ENCODE measurements around the gene EMP3. TPM values are rescaled to one million over a fixed set of nuclear protein-coding genes. Genes with fewer than 3 reads are reported as not detected.
A peak's percentile ranks its signal among the peaks of the same experiment; 100 is the strongest.

The EMP3 gene
- total and polyA plus RNA-seq, 2 of the 13 experiments (the other 11 are each of a cell fraction or from before 2014, with no cell fraction given): 2.2 to 7.8 TPM

DNA sequence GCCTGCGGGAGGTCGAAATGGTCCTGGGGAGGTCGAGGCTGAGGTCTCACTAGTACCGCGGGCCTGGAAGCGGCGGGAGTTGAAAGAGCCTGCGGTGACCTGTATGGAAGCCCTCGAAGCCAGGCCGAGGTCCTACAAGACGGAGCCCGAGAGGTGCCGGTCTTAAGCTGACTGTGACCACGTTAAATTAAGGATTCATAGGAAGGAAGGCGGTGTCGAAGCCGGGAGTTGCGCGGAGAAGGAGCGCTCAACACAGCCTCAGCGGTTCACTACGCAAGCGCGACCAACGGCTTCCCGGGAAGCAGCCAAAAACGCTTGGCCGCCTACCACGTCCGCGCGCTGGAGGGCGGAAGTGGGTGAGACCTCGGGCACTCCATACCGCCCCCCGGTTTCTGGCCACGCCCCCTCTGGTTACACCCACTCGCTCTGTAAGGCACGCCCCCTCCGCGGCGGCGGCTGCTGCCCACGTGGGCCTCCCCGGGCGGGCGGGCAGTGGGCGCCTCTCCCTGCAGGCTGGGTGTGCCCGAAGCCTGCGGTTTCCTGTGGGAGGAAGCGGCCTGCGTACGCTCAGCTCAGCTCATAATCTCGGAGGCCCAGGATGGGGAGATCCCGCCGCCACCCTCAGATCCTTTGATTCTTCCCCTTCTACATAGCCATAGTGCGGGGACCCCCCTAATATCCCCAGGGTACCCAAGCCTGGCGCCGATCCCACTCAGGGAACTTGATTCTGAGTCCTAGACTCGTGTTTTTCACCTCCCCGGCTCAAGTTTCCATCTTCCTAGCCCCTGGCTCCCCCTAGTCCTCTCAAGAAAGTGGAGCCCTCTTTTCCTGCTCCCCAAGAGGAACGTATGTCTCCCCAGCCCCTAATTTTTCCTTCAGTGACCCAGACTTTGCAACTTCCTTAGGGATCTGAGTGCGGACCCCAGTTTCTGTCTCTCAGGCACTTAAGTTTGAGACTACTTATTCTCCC is 3.4 kb upstream of the EMP3 start (continued):
- TF ChIP-seq ETV5 (CRISPR knock-in tag; IDR thresholded peaks at IDR 0.05; ENCODE audit: borderline replicate concordance): peak; percentile 24; the same call in 1 of the 2 replicates
- TF ChIP-seq, protein P1, sequence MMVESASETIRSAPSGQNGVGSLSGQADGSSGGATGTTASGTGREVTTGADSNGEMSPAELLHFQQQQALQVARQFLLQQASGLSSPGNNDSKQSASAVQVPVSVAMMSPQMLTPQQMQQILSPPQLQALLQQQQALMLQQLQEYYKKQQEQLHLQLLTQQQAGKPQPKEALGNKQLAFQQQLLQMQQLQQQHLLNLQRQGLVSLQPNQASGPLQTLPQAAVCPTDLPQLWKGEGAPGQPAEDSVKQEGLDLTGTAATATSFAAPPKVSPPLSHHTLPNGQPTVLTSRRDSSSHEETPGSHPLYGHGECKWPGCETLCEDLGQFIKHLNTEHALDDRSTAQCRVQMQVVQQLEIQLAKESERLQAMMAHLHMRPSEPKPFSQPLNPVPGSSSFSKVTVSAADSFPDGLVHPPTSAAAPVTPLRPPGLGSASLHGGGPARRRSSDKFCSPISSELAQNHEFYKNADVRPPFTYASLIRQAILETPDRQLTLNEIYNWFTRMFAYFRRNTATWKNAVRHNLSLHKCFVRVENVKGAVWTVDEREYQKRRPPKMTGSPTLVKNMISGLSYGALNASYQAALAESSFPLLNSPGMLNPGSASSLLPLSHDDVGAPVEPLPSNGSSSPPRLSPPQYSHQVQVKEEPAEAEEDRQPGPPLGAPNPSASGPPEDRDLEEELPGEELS (CRISPR knock-in tag; IDR thresholded peaks at IDR 0.05): no peak
- TF ChIP-seq ETS1 (CRISPR knock-in tag; IDR thresholded peaks at IDR 0.05): no peak
- no peak for TF ChIP-seq ZNF547 (CRISPR knock-in tag; IDR thresholded peaks at IDR 0.05)
- TF ChIP-seq REST (IDR thresholded peaks at IDR 0.05; ENCODE audit: borderline replicate concordance in 1 of 2, low read depth in 1 of 2, low read length in 2 of 2): no peak
- TF ChIP-seq, protein P2, sequence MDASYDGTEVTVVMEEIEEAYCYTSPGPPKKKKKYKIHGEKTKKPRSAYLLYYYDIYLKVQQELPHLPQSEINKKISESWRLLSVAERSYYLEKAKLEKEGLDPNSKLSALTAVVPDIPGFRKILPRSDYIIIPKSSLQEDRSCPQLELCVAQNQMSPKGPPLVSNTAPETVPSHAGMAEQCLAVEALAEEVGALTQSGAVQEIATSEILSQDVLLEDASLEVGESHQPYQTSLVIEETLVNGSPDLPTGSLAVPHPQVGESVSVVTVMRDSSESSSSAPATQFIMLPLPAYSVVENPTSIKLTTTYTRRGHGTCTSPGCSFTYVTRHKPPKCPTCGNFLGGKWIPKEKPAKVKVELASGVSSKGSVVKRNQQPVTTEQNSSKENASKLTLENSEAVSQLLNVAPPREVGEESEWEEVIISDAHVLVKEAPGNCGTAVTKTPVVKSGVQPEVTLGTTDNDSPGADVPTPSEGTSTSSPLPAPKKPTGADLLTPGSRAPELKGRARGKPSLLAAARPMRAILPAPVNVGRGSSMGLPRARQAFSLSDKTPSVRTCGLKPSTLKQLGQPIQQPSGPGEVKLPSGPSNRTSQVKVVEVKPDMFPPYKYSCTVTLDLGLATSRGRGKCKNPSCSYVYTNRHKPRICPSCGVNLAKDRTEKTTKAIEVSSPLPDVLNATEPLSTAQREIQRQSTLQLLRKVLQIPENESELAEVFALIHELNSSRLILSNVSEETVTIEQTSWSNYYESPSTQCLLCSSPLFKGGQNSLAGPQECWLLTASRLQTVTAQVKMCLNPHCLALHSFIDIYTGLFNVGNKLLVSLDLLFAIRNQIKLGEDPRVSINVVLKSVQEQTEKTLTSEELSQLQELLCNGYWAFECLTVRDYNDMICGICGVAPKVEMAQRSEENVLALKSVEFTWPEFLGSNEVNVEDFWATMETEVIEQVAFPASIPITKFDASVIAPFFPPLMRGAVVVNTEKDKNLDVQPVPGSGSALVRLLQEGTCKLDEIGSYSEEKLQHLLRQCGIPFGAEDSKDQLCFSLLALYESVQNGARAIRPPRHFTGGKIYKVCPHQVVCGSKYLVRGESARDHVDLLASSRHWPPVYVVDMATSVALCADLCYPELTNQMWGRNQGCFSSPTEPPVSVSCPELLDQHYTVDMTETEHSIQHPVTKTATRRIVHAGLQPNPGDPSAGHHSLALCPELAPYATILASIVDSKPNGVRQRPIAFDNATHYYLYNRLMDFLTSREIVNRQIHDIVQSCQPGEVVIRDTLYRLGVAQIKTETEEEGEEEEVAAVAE (CRISPR knock-in tag; IDR thresholded peaks at IDR 0.05; ENCODE audit: borderline replicate concordance): no peak
- no peak for TF ChIP-seq ATRX (CRISPR knock-in tag; IDR thresholded peaks at IDR 0.05; ENCODE audit: borderline replicate concordance)
- no peak for TF ChIP-seq LCORL (IDR thresholded peaks at IDR 0.05)
- no peak for TF ChIP-seq LCORL (CRISPR knock-in tag; IDR thresholded peaks at IDR 0.05)
- no peak for TF ChIP-seq ZNF446 (CRISPR knock-in tag; IDR thresholded peaks at IDR 0.05)
- no peak for TF ChIP-seq U2AF1 (optimal IDR thresholded peaks at IDR 0.05; ENCODE audit: low read depth, low read length)
- no peak for TF ChIP-seq MED8 (CRISPR knock-in tag; IDR thresholded peaks at IDR 0.05; ENCODE audit: insufficient replicate concordance)
- no peak for TF ChIP-seq POLR2A (IDR thresholded peaks at IDR 0.05; ENCODE audit: insufficient read depth in 1 of 2, low read depth in 2 of 2, low read length in 2 of 2)
- TF ChIP-seq MLLT10 (CRISPR knock-in tag; IDR thresholded peaks at IDR 0.05): no peak
- no peak for TF ChIP-seq NFE2 (CRISPR knock-in tag; IDR thresholded peaks at IDR 0.05)
- no peak for TF ChIP-seq RAD51 (IDR thresholded peaks at IDR 0.05; ENCODE audit: borderline replicate concordance)
